Fibroblast of skin of scalp (primary cell): ENCODE data around the gene CCSER2.
"Not testable (repeated sequence)": the region's sequence is repeated elsewhere in the genome, so short reads cannot be mapped to it uniquely, and the experiment has no call there.

ENCODE experiments used
- DNase-seq: peaks from one replicate; pipeline ENCODE4 v3.0.0-alpha.2; 2013

CCSER2 gene

DNA sequence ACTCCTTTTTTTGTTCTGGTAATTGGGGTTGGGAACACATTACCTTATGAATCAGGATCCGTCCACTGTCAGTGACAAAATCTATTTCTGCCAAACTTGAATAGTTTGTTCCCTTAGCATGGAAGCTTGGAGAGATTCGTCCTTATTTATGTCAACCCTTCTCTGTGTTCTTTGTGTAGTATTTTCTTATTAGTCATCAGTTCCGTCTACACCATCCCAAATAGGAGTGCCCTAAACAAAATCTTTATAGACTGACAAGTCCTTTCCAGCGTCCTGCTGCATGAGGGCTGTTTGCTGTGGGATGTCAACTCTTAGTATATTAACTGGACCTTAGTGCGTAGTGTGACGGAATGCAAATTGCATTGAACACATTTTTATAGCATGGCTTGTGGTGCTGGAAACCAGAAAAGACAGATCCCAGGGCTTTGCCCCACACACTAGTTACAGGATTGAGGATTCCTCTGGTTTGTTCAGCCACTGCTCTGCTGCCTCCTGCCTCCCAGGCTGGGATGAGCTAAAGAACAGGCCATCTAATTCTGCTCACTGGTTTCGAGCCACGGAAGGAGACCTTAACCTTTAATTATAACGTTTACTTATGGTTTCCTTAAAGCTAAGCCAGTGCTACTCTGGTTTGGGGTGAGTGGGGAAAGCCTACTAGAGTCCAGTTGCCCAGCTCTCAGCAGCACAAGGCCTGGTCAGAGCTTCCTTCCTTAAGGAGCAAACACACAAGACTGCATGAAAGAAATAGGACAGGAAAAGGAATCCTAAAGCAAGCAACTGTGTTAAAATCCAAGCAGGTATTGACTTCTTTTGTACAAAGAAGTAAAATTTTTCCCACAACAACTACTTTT, 194.4 kb downstream of the CCSER2 start:
- DNase-seq: peak; percentile 26

DNA sequence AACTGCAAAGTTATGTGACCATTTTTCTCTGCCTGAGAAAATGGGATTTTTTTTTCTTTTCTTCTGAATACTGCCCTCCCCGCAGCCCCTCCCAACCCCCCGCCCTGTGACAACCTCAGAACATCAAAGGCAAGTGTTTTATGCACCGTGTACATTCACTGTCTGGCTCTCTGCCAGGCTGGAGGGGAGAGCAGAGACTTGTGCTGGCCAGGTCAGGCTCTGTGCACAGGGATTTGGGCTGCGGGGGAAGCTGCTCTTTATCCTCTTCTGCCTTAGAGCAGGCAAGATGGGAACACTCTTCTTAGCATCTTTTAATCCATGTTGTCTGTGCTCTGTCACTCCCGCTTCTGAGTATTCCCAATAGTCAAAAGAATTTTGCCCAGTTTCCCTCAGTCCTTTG, 195.1 kb downstream of the CCSER2 start:
- no peak for DNase-seq

DNA sequence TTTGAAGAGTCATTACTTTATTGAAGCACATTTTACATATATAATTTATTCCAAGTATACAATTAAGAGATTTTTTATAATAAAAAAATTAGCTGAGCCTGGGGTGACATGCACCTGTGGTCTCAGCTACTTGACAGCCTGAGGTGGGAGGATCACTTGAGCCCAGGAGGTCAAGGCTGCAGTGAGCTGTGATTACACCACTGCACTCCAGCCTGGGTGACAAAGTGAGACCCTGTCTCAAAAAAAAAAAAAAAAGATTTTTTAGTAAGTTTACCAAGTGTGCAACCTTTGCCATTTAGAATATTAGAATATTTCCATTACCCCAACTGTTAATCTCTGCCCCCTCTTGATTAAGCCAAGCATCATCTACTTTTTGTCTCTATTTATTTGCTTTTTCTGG, 196.0 kb downstream of the CCSER2 start:
- no peak for DNase-seq

DNA sequence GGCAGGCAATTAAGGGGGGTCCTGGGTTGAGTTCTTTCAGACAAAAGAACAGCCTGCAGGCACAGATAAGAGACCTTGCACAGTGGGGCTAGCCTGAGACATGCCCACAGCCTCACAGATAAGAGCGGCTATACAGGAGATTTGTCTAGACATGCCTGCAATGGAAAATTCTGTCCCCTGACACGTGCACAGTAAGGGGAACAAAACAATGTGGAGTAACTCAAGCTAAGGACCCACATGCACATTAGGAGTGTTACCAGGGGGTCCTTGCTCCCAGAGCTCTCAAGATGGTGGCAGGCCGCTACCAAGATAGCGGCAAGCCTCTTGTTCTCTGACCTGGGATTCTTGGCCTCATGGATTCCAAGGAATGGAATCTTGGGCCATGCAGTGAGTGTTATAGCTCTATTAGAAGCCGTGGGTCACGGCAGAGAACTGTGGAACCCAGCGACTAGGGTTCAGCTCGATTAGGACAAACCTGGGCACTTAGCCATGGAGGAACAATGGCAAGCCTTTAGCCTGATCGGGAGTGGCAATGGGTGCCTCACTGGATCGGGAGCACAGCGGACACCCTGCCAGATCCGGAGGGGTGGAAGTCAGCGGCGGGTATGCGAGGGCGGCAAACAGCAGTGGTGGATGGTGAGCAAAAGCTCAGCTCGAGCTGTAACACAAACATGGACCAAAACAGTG, 196.9 kb downstream of the CCSER2 start:
- no peak for DNase-seq

DNA sequence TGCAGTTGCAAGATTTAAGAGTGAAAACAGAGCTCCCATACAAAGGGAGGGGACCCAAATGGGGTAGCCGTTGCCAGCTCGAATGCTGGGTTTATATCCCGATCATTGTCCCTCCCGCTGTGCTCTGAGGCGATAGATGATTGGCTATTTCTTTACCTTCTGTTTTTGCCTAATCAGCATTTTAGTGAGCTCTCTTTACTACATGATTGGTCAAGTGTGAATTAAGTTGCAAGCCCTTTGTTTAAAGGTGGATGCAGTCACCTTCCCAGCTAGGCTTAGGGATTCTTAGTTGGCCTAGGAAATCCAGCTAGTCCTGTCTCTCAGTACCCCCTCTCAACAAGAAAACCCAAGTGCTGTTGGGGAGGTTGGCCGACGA, 197.4 kb downstream of the CCSER2 start:
- DNase-seq: not testable (repeated sequence)

DNA sequence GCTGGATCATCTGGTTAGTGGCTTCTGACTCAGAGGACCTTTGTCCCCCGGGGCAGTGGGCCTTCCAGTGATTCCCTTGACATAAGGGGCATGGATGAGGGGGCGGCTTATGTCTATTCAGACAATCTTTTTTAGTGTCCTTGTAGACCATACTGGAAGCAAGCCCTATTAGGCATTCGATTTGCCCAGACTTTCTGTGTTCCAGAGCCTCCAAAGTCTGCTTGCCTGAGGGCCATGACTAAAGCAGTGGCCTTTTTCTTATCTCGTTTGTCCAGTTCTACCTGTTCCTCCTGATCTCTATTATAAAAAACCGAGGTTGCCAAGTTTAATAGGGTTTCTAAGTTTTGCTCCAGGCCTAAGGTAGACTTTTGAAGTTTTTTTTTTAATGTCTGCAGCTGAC, 199.0 kb downstream of the CCSER2 start:
- DNase-seq: not testable (repeated sequence)

DNA sequence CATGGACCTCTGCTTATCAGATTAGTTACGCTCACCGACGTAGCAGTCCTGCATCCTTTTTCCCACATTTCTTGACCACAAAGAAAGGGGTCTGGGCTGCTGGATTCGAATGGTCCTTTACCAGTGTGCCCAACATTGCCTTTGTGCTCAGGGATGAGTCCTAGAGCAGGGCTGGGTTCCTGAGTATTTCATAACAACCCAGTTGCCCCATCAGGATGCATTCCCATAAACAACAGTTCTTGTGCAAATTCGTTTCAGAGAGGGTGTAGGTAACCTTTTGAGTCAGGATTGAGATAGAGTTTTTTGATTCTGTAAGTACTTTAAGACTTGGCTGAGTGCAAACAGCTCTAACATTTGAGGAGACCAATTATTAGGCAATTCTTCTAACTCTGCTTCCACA, 200.1 kb downstream of the CCSER2 start:
- not testable (repeated sequence) for DNase-seq

DNA sequence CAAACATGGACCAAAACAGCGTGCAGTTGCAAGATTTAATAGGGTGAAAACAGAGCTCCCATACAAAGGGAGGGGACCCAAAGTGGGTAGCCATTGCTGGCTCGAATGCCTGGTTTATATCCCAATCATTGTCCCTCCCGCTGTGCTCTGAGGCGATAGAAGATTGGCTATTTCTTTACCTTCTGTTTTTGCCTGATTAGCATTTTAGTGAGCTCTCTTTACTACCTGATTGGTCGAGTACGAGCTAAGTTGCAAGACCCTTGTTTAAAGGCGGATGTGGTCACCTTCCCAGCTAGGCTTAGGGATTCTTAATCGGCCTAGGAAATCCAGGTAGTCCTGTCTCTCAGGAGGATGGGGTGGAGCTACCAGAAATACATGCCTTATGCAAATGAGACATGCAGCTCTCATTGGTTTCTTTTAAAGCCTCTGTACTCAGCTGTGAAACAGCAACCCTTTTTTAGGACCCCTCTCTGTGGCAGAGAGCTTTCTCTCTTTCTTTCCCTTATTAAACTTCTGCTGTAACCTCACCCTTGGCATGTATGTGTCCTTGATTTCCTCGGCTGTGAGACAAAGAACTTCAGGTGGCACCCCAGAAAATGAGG, 202.4 kb downstream of the CCSER2 start:
- no peak for DNase-seq

DNA sequence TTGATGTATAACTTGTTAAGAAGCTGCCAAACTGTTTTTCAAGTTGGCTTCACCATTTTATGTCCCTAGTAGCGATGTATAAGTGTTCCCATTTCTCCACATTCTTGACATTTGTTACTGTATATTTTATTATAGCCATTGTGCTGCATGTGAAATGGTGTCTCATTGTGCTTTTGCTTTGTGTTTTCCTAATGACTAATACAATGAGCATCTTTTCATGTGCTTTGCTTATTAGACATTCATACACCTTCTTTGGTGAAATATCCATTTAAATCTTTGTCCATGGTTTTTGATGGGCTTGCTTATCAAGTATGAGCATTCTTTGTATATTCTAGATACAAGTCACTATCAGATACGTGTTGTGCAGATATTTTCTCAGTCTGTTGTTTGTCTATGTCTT, 203.0 kb downstream of the CCSER2 start:
- DNase-seq: no peak

DNA sequence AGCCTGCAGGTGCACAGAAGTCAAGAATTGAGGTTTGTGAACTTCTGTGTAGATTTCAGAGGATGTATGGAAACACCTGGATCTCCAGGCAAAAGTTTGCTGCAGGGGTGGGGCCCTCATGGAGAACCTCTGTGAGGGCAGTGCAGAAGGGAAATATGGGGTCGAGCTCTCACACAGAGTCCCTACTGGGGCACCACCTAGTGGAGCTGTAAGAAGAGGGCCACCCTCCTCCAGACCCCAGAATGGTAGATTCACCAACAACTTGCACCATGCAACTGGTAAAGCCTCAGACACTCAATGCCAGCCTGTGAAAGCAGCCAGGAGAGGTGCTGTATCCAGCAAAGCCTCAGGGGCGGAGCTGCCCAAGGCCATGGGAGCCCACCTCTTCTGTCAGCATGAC, 205.8 kb downstream of the CCSER2 start:
- DNase-seq: no peak

DNA sequence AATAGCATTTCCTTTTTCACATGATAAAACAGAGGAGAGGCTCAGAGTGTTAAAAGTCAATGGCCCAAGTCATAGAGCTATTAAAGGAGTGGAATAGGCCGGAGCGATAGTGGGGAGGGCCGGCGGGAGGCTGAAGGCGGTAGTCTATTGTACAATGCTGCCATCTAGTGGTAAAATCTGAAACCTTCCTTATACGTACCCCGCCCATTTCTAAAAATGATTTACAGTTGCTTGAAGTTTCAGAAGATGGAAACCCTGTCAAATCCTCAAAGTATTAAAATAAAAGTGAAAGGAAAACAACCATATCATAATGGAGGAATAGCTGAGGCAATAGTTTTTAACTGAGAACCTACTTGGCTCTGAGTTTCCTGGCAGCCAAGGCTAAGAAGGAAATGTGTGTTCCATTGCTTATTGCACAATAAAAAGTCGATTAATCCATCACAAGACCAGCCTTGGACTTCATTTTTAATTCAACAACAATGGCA, 209.1 kb downstream of the CCSER2 start:
- peak; percentile 73 for DNase-seq

DNA sequence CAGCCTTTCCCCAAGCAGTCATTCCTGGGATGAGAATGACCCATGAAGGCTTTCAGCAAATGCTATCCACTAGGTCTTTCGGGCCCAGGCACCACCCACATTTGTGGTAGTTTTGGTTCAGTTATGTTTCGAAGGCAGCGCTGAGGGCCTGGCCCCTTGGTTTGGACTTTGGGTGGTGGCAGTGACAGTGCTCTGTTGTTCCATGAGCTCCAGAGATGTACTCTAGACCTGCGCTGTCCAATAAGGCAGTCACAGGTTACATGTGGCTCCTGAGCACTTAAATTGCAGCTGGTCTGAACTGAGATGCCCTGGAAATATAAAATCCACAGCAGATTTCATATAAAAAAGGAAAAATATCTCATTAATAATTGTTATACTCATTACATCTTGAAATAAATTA, 209.6 kb downstream of the CCSER2 start:
- DNase-seq: no peak

DNA sequence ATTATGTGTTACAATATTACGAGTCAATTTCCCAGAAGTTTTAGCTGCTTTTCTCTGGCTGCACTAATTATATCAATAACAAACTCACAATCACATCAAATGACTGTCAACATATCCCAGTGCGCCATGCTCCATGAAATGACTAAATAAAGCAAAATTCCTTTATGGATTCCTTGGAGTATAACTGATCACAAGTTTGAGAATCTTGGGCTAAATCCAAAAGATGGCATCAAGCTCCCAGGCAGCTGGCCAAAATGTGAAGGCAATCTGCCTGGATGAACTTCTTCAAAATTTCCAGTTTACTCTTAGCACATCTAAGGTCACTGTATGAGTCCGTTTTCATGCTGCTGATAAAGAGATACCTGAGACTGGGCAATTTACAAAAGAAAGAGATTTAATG, 210.8 kb downstream of the CCSER2 start:
- DNase-seq: peak; percentile 90

DNA sequence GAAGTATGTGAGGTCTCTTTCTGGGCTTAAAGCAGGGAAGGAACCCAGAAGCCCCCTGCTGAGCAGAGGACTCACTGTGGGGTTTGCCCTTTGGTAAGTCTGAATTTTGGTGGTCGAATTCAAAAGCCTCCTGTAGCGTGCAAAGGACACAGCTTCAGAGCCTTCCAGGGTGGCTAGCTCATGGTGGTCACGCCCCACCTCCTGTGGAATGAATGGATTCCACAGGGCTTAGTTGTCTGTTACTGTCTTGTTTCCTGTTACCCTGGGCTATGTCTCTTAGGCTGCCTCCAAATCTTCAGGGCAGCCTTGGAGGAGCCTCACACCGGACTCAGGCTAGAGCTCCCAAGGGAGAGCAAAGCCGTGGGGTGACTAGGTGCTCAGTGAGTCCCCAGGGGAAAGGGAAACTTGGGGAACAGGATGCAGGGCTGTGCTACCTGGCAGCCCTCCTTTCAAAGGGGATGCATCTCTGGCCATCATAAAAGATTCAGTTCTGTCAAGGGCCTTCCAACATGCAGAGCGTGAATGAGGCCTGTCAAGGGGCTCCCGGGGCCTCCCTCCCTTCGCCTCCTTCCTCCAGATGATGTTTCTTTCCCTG, 211.7 kb downstream of the CCSER2 start:
- DNase-seq: peak; percentile 99

DNA sequence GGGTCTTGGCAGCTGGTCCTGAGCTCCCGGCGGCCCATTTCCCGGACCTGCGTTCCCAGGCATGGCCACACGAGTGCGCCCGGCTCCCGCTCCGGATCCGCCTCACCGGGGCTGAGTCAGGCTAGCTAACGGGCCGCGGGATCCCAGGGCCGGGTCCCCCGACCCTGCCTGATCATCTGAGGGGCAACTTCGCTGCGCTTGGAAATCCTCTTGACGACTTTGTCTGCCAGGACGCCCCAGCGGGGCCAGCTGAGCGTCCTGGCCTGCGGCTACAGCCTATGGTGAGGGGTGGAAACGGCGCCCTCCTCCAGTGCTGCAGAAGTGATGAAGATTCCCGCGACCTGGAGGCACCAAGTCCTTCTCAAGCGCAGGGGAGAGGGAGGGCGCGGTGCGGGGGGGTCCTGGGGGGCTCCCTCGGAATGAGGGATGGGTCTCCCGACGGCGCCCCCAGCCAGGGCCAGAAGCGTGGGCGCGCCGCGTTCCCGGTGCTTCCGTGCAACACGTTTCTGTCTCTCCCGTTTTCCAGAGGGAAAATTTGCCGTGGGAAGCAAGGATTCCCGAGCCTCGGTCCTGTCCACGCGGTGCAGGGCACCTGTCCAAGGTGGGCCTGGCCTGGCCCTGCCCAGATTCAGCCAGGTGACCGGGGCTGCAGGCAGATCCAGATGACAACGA, 212.4 kb downstream of the CCSER2 start:
- peak; percentile 80 for DNase-seq

DNA sequence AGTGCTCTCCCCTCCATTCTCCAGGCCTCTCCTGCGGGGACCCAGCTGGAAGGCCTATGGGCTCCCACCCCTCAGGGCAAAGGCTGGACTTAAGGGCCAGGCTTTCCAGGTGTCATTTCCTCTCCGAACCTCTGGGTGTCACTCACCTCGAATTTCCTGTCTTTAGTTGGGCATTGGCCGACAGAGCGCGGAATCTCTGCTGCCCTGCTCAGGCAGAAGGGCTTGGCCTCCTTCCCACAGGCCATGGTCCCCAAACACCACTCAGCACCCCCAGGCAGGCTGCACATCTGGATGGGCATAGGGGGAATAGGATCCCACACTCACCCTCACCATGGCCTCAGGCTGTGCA, 212.9 kb downstream of the CCSER2 start:
- no peak for DNase-seq

DNA sequence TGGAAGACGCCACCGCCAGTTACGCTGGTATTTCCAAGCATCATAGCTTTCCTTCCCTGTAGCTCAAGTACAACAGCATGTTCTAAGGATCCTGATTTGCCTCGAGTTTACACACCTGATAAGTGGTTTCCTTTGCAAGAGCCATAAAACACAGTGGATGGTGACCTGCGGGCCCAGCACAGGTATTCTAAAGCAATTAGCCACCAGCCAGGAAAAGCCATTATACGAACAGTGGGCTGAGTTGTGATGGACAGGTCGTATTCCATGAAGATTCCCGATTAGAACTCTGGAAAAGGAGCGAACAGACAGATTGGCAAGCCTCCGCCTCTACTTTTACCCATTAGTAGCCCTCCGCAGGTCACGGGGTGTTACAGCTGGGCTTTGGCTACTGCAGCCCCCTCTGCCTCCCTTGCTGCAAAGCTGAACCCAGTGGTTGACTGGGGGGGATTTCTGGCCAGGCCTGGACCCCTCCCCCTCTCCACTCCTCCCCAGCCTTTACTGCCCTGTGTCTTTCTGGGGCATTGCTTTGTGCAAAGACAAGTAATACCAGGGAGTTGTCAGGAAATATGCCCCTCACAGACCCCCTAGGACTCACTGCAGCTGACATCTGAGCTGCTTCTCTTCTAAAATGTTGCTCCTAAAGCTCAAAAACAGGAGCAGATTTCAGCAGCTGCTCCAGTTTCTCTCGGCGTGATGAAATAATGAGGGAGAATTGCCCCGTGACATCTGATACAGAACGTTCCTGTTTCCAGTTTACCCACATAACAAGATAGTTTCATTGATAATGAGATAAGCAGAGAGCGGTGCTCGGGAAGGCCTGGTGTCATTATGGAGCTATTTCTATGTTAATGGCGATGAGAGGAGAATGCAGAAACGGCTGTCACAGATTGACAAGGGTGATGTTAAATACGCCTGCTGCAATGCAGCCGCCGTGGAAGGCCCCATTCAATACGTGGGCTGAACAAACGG, 214.4 kb downstream of the CCSER2 start:
- no peak for DNase-seq

DNA sequence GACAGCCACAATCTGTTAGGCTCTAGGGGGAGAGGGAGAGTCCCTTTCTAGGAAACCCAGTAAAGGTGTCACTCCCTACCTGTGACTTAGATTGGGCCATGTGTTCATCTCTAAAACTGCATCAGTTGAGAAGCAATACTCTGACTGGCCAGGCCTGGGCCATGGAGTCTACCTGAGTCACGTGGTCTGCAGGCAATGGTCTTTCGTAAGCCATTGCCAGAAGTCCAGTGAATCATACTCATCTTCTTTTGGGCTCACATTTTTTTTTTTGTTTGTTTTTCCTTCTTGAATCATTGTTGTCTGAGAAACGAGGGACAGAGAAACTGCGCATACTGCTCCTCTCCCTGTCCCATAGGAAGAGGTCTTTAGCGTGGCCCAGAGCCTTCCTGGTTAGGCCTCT, 215.6 kb downstream of the CCSER2 start:
- DNase-seq: no peak

DNA sequence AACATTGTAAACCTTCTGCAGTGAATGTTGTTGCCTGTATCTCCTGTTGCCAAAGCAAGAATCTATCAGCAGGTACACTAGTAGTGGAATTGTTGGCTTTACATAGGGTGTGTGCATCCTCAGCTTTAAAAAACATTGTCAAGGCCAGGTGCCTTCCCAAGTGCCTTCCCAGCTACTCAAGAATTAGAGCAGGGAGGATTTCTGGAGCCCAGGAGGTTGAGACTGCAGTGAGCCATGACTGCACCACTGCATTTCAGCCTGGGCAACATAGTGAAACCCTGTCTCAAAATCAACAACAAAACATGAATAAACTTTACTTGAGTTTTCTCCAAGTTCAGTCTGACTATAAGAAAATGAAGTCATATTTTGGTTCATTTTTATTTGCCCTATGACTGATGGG, 217.3 kb downstream of the CCSER2 start:
- DNase-seq: no peak

DNA sequence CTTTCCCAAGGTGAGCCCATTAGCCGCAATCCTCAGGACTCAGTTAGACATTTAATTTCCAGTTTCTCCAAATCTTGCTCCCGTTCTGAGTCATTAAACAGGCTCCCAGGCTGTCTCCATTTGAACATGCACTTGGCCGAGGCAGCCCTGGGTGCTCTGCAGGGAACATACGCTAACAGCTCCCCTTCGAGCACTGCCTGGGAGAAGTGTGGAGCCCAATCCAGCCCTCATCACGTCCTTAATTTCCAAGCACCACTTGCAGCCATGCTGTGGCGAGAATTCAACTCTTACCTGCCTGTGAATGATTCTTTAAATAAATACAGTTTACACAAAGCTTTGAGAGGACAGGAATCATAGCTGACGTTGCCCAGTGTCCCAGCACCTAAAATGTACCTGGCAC, 218.2 kb downstream of the CCSER2 start:
- DNase-seq: no peak

DNA sequence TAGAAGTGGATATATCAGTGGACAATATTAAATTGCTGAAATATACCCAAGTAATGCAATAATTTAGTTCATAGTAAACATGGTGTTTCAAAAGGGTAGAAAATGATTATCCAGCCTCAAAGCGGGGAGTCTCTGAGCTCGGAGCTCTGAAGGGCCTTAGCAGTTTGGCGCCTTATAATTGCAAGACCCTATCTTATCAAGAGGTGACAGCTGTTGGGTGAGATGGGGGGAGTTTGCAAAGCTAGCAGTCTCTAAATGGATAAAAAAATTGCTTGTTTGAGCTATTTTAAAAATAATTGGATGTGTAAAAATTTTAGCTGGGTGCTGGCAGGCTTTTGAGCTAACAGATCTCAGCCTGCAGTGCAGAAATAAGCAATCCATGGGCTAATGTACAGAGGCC, 219.2 kb downstream of the CCSER2 start:
- no peak for DNase-seq

DNA sequence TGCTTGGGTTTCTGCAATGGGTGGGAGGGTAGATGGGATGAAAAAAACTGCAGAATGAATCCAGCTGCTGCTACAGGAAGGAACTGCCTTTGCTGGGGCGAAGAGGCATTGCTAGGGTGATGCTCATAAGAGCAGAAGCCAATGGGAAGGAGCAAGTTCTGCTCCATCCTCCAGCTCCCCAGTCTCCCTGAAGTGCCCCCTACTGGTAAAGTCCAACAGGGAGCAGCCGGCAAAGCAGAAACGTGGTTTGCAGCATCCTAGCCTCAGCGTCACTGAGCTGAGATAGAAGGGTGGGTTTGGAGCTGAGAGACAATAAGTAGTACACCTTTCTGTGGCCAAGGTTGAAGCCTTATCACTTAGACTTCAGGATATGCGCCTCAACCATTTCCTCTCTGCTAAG, 220.5 kb downstream of the CCSER2 start:
- no peak for DNase-seq
